ENCODE results near the gene CLINT1. TPM values are rescaled to one million over a fixed set of nuclear protein-coding genes. Genes with fewer than 3 reads are reported as not detected.
A peak's percentile ranks its signal among the peaks of the same experiment; 100 is the strongest.

The CLINT1 gene
- total RNA-seq, 1 donor from 2014 or later = 148 TPM

DNA sequence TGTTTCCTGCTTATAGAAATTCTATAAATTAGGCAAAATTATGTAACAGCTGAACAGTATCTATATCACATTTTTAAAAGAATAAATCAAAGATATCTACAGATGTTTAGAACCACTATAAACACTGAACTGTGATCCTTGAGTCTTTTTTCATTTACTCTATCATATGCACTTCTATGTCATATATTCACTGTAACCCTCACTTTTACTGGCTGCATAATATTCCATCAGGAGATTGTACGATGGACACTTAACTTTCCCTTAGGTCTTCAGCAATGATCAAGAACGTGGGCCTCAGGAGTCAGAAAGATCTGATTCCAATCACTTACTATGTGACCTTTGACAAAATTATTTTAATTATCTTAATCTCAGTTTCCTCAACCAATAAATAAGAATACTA, 41.0 kb downstream of the CLINT1 start:
- Histone ChIP-seq H3K36me3 (ENCODE audit: control insufficient read depth, insufficient read depth, low read length) (peaks cover 7% of the 10 kb centered on the region), H3K27me3 (ENCODE audit: control insufficient read depth, insufficient read depth, low read length) (no peaks in the 10 kb centered on the region), H3K4me3 (ENCODE audit: low read depth, low read length) (no peak overlapping the region)
- TF ChIP-seq, protein P1, sequence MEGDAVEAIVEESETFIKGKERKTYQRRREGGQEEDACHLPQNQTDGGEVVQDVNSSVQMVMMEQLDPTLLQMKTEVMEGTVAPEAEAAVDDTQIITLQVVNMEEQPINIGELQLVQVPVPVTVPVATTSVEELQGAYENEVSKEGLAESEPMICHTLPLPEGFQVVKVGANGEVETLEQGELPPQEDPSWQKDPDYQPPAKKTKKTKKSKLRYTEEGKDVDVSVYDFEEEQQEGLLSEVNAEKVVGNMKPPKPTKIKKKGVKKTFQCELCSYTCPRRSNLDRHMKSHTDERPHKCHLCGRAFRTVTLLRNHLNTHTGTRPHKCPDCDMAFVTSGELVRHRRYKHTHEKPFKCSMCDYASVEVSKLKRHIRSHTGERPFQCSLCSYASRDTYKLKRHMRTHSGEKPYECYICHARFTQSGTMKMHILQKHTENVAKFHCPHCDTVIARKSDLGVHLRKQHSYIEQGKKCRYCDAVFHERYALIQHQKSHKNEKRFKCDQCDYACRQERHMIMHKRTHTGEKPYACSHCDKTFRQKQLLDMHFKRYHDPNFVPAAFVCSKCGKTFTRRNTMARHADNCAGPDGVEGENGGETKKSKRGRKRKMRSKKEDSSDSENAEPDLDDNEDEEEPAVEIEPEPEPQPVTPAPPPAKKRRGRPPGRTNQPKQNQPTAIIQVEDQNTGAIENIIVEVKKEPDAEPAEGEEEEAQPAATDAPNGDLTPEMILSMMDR (IDR thresholded peaks at IDR 0.05; ENCODE audit: insufficient read depth, low read length, severe bottlenecking) = no peak
- FAIRE-seq (no peak), DNase-seq (ENCODE audit: low read depth) (no peak)

DNA sequence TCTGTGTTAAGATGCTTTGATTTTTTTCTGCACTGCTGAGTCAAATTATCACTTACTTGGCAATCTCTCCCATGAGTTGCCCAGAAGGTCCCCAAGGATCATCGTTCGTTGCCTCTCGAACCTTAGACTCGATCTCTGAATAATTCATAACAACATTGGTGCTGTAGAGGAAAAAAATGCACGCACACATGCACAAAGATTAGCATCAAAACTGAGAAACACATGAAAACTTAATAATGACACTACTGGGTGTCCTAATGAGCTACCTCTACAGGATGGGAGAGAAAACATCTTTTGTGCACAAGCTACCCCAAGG, 41.6 kb downstream of the CLINT1 start:
- Histone ChIP-seq H3K36me3 (ENCODE audit: control insufficient read depth, insufficient read depth, low read length) (peaks cover 9% of the 10 kb centered on the region), H3K4me3 (ENCODE audit: low read depth, low read length) (no peak overlapping the region), H3K27me3 (ENCODE audit: control insufficient read depth, insufficient read depth, low read length) (no peaks in the 10 kb centered on the region)
- TF ChIP-seq, protein P1 (IDR thresholded peaks at IDR 0.05; ENCODE audit: insufficient read depth, low read length, severe bottlenecking) = no peak
- no peak for FAIRE-seq
- DNase-seq (ENCODE audit: low read depth) = no peak

DNA sequence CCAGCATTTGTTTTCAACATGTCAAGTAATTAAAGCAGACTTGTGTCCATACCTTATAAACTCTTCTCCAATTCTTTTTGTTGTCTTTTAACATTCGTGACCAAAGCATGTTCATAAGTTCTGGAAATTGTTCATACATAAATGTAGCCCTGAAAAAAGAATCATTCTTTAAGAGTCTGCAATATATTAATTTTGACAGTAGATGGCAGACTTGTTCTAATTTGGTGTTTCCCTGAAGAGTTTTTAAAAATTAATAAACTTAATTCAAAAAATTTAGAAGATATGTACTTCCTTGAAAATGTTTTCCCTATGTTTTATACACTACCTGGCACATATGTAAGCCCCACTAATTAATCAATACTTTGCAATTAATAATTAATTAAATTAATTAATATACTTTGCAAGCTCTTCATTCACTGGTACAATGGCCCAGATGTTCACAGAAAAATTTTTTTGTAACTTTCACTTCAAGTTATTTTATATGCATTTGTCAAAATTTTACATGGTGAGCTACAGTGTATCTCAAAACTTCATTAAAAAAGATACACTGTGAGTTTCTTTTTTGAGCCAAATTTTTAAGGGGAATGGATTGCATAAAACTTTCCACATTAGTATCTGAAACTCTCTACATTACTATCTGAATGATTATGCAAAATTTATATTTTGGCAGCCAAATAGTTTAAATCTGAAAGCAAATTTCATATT, 42.1 kb downstream of the CLINT1 start:
- Histone ChIP-seq H3K27me3 (ENCODE audit: control insufficient read depth, insufficient read depth, low read length) (no peaks in the 10 kb centered on the region), H3K4me3 (ENCODE audit: low read depth, low read length) (no peak overlapping the region), H3K36me3 (ENCODE audit: control insufficient read depth, insufficient read depth, low read length) (peaks cover 9% of the 10 kb centered on the region)
- FAIRE-seq (no peak), DNase-seq (ENCODE audit: low read depth) (peak; percentile 29)
- TF ChIP-seq, protein P1 (IDR thresholded peaks at IDR 0.05; ENCODE audit: insufficient read depth, low read length, severe bottlenecking) = no peak

DNA sequence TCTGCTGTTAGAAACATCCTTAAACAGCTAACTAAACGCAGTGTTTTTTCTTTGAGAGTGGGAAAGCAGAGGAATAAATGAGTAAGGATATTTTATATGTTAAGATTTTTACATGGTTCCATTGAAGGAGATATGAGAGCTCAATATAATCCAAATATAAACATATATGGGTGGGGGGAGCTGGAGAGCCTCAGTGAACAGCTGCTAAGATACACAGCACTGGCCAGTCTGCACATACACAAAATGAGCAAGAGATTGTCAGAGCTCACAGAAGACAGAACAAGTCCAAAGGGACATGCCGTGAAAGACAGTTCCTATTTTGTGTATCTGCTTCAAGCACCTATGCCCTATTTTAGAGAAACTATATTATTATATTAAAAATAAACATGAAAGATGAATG, 46.9 kb downstream of the CLINT1 start:
- H3K36me3 ChIP-seq (ENCODE audit: control insufficient read depth, insufficient read depth, low read length) = peaks cover 11% of the 10 kb centered on the region
- no peak for FAIRE-seq
- H3K27me3 ChIP-seq (ENCODE audit: control insufficient read depth, insufficient read depth, low read length) = no peaks in the 10 kb centered on the region
- no peak for DNase-seq (ENCODE audit: low read depth)
- TF ChIP-seq, protein P1 (IDR thresholded peaks at IDR 0.05; ENCODE audit: insufficient read depth, low read length, severe bottlenecking) = no peak
- no peak overlapping the region for H3K4me3 ChIP-seq (ENCODE audit: low read depth, low read length)

DNA sequence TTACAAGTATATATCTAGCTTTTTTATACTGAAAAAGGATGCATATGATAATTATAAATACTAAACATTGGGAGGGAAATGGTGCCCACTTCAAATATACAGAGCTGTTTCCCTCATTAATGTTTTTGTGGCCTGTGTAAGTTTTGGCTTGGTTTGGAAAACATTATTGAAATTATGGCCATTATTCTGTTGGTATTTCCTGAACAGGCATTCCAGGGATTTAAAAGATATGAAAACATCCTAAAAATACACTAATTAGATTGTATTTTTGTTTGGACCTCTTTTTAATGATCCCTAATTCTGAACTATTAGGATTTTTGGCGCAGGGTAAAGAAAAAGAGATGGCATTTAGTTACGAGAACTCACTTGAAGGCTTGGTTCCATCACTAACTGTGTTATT, 50.9 kb downstream of the CLINT1 start:
- TF ChIP-seq, protein P1 (IDR thresholded peaks at IDR 0.05; ENCODE audit: insufficient read depth, low read length, severe bottlenecking) = no peak

DNA sequence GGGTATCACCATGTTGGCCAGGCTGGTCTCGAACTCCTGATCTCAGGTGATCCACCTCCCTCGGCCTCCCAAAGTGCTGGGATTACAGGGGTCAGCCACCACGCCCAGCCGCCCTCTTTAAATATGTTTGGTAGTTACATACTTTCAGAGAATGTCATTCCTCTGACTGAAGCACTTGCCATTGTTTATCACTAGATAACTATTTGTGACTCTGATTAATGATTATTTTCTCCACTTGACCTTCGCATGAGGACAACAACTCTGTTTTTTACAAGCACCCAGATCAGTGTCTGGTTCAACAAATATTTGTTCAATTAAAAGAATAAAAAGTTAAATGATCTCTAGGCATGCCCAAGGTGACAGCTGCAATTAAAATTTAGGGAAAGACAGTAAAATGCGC, 56.2 kb downstream of the CLINT1 start:
- no peak overlapping the region for H3K4me3 ChIP-seq (ENCODE audit: low read depth, low read length)
- no peak for FAIRE-seq
- H3K36me3 ChIP-seq (ENCODE audit: control insufficient read depth, insufficient read depth, low read length) = peaks cover 5% of the 10 kb centered on the region
- no peak for DNase-seq (ENCODE audit: low read depth)
- TF ChIP-seq, protein P1 (IDR thresholded peaks at IDR 0.05; ENCODE audit: insufficient read depth, low read length, severe bottlenecking) = no peak
- no peaks in the 10 kb centered on the region for H3K27me3 ChIP-seq (ENCODE audit: control insufficient read depth, insufficient read depth, low read length)

More for the DNA sequence above, 50.9 kb downstream of the CLINT1 start:
- FAIRE-seq (no peak), DNase-seq (ENCODE audit: low read depth) (no peak)
- Histone ChIP-seq H3K4me3 (ENCODE audit: low read depth, low read length) (no peak overlapping the region), H3K27me3 (ENCODE audit: control insufficient read depth, insufficient read depth, low read length) (no peaks in the 10 kb centered on the region), H3K36me3 (ENCODE audit: control insufficient read depth, insufficient read depth, low read length) (peaks cover 9% of the 10 kb centered on the region)
